Measurements from ENCODE around the gene SLC9B2. TPM values are rescaled to one million over a fixed set of nuclear protein-coding genes. Genes with fewer than 3 reads are reported as not detected.

SLC9B2 gene
- polyA plus RNA-seq, 2 of the 4 experiments (the other 2 are of a cell fraction): 7.3 to 9.2 TPM

DNA sequence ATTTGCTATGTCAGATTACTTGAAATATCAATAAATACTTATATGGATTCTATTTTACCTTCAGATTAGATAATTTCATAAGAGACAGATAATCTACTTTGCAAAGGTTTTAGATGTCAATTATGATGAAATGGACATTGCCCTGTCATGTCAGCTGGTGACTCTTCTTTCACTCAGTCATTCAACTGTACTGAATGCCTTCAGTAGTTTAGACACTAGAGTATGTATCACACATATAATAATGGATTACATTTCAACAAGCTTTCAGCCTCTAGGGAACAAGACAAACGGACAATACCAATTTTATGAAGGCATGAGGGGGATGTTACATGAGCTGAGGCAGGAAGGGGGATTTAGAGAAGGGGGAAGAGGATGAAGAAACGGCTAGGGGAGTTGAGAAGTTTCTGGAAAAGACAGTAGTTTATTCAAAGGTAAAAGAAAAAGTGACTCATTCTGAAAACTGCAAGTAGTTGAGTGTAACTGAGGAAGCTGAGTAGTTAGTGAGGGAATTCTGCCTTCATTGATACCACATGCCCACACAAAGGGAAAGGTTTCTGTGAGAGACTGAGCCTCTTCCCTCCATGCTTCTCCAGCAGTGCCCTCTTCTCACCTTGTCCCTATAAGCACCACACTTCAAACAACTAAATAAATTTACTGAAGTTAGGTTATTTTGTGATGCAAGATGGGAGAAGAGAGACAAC is 25.7 kb downstream of the SLC9B2 start:
- ATAC-seq (no peak), DNase-seq (ENCODE audit: low read depth in 1 of 2, low spot score in 1 of 2) (no peak), FAIRE-seq (no peak)
- Histone ChIP-seq H3K27ac (no peak overlapping the region), H3K9me3 (no peaks in the 10 kb centered on the region), H3K4me1 (no peaks in the 10 kb centered on the region), H3K4me3 (no peak overlapping the region), H3K4me2 (no peak overlapping the region)
- ChIA-PET POLR2A (no interaction called here), CTCF (no interaction called here)
- 34% methylated on average over 2 of the region's 2 CpGs for WGBS (ENCODE audit: missing lambda C conversion rate)
- TF ChIP-seq, protein P1, sequence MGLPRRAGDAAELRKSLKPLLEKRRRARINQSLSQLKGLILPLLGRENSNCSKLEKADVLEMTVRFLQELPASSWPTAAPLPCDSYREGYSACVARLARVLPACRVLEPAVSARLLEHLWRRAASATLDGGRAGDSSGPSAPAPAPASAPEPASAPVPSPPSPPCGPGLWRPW (IDR thresholded peaks at IDR 0.05): no peak

DNA sequence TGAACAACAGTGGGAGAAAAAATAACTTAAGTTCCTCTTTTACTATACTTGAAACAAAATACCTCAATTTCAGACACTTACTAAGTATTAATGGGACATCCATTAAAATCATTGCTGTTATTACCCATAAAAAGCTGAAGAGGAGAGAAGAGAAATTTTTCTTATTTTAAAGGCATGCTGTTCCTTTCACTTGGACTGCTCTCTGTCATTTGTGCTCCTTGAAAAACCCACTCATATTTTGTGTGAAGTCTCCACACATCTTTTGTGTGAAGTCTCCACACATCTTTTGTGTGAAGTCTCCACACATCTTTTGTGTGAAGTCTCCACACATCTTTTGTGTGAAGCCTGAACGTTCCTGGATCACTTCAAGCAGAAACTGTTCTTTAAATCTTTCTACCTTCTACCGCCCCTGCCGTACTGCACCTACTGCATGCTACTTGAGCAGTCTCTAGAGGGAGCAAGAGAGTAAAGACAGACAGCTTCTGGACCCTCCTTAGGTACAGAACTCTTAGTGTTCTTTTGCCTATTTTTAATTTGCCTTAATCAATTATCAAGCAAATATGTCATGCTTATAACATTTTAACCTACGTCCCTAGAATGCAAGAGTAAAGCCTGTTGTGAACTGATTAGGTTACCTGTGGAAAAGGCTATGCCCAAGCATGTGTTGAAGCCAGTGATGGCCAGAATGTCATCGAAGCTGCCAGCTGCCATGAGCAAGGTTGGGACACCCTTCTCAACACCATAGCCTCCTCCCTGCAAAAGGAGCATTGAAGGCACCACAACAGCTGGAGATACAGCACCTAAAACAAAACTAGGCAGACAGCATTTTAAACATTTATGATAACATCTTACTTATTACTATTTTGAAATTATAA is 29.9 kb downstream of the SLC9B2 start:
- H3K27ac ChIP-seq: no peak overlapping the region
- H3K4me3 ChIP-seq: no peak overlapping the region
- ChIA-PET POLR2A (no interaction called here), CTCF (interaction anchor here (0.6 to 1.5 kb wide), 14 partner anchors 10 to 1505 kb away, joined by 3 to 6 read pairs (median 3); no protein-coding TSS in a partner anchor)
- 31% methylated on average over 5 of the region's 5 CpGs for WGBS (ENCODE audit: missing lambda C conversion rate)
- peak; percentile 99 for ATAC-seq
- no peaks in the 10 kb centered on the region for H3K4me1 ChIP-seq
- no peaks in the 10 kb centered on the region for H3K9me3 ChIP-seq
- no peak overlapping the region for H3K4me2 ChIP-seq
- no peak for FAIRE-seq
- no peak for TF ChIP-seq FOSB (CRISPR knock-in tag; IDR thresholded peaks at IDR 0.05)
- TF ChIP-seq SMC3 (IDR thresholded peaks at IDR 0.05): 0 out of 3 replicates have a peak, but pooled peaks have one; percentile 23
- TF ChIP-seq RAD21 (conservative IDR thresholded peaks at IDR 0.05 in 1 of 2, IDR thresholded peaks at IDR 0.05 in 1 of 2): peak; percentile 30 to 42; a peak in 3 of 5 replicates
- no peak for TF ChIP-seq MAFK (IDR thresholded peaks at IDR 0.05; ENCODE audit: partially characterized antibody)
- TF ChIP-seq SREBF2 (IDR thresholded peaks at IDR 0.05): no peak
- no peak for TF ChIP-seq HOXB13 (CRISPR knock-in tag; IDR thresholded peaks at IDR 0.05; ENCODE audit: low read depth)
- TF ChIP-seq, protein P2, sequence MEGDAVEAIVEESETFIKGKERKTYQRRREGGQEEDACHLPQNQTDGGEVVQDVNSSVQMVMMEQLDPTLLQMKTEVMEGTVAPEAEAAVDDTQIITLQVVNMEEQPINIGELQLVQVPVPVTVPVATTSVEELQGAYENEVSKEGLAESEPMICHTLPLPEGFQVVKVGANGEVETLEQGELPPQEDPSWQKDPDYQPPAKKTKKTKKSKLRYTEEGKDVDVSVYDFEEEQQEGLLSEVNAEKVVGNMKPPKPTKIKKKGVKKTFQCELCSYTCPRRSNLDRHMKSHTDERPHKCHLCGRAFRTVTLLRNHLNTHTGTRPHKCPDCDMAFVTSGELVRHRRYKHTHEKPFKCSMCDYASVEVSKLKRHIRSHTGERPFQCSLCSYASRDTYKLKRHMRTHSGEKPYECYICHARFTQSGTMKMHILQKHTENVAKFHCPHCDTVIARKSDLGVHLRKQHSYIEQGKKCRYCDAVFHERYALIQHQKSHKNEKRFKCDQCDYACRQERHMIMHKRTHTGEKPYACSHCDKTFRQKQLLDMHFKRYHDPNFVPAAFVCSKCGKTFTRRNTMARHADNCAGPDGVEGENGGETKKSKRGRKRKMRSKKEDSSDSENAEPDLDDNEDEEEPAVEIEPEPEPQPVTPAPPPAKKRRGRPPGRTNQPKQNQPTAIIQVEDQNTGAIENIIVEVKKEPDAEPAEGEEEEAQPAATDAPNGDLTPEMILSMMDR (IDR thresholded peaks at IDR 0.05): peak; percentile 49
- peak; percentile 21 to 50 for DNase-seq (ENCODE audit: low read depth in 1 of 2, low spot score in 1 of 2)

DNA sequence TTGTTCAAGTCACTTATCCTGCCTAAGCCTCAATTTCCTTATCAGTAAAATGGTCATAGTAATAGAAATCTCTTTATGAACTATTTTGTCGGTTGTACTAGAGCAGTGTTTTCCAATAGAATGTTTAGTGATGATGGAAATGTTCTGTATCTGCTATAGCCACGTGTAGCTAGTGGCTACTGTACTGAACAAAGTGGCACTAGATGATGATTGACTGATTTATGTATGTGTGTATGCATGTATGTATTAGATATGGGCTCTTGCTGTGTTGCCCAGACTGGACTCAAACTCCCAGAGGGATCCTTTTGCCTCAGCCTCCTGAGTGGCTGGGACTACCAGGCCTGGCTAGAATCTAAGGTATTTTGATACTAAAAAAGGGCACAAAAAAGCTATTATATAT is 32.4 kb downstream of the SLC9B2 start:
- WGBS (ENCODE audit: missing lambda C conversion rate): 53% methylated on average over 2 of the region's 2 CpGs
- no peak overlapping the region for H3K4me2 ChIP-seq
- CTCF ChIA-PET: interaction anchor here (1.1 to 2.0 kb wide), 5 partner anchors 8 to 56 kb away, joined by 3 to 7 read pairs (median 3); partner anchors contain the start of gene BDH2
- H3K9me3 ChIP-seq: no peaks in the 10 kb centered on the region
- H3K4me3 ChIP-seq: no peak overlapping the region
- TF ChIP-seq NR3C1 (IDR thresholded peaks at IDR 0.05) (no peak), EP300 (IDR thresholded peaks at IDR 0.05) (no peak), HOXB5 (CRISPR knock-in tag; IDR thresholded peaks at IDR 0.05) (no peak)
- ATAC-seq: no peak
- H3K4me1 ChIP-seq: no peaks in the 10 kb centered on the region
- no peak for FAIRE-seq
- H3K27ac ChIP-seq: no peak overlapping the region
- POLR2A ChIA-PET: no interaction called here
- DNase-seq (ENCODE audit: low read depth in 1 of 2, low spot score in 1 of 2): no peak

DNA sequence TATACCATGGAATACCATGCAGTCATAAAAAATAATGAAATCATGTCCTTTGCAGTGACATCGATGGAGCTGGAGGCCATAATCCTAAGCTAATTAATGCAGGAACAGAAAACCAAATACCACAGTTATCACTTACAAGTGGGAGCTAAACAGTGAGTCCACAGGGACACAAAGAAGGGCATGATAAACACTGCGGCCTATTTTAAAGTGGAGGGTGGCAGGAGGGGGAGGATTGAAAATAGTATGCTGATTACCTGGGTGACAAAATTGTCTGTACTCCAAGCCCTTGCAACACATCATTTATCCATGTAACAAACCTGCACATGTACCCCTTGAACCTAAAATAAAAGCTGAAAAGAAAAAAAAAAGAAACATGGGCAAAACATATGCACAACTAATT is 40.4 kb downstream of the SLC9B2 start:
- ChIA-PET CTCF (interaction anchor here (0.6 to 1.4 kb wide), 5 partner anchors 9 to 416 kb away, joined by 3 to 6 read pairs (median 4); partner anchors contain the start of gene BDH2), POLR2A (no interaction called here)
- ATAC-seq: no peak

More for the DNA sequence above, 40.4 kb downstream of the SLC9B2 start:
- H3K4me1 ChIP-seq: no peaks in the 10 kb centered on the region
- FAIRE-seq (no peak), DNase-seq (ENCODE audit: low read depth in 1 of 2, low spot score in 1 of 2) (no peak)
- H3K27ac ChIP-seq: no peak overlapping the region
- TF ChIP-seq SMC3 (IDR thresholded peaks at IDR 0.05): no peak
- TF ChIP-seq FOSL2 (IDR thresholded peaks at IDR 0.05): no peak
- no peak for TF ChIP-seq FOSL2 (CRISPR knock-in tag; IDR thresholded peaks at IDR 0.05)
- no peak for TF ChIP-seq KDM1A (IDR thresholded peaks at IDR 0.05; ENCODE audit: low read depth)
- TF ChIP-seq, protein P1 (IDR thresholded peaks at IDR 0.05): no peak
- H3K4me2 ChIP-seq: no peak overlapping the region
- no peaks in the 10 kb centered on the region for H3K9me3 ChIP-seq
- 95% methylated on average over 2 of the region's 2 CpGs for WGBS (ENCODE audit: missing lambda C conversion rate)
- no peak overlapping the region for H3K4me3 ChIP-seq
